HUDEP-2 (cell line): ENCODE results near the gene AKR1C2.
"Not testable (repeated sequence)": the region's sequence is repeated elsewhere in the genome, so short reads cannot be mapped to it uniquely, and the experiment has no call there.

Experiments
- DNase-seq, 76 experiments: peaks; one replicate each; lab custom pipeline; 2025; ENCODE audit not compliant: unreplicated experiment in 76 of 76; lab: John Stamatoyannopoulos, UW

The AKR1C2 gene

DNA sequence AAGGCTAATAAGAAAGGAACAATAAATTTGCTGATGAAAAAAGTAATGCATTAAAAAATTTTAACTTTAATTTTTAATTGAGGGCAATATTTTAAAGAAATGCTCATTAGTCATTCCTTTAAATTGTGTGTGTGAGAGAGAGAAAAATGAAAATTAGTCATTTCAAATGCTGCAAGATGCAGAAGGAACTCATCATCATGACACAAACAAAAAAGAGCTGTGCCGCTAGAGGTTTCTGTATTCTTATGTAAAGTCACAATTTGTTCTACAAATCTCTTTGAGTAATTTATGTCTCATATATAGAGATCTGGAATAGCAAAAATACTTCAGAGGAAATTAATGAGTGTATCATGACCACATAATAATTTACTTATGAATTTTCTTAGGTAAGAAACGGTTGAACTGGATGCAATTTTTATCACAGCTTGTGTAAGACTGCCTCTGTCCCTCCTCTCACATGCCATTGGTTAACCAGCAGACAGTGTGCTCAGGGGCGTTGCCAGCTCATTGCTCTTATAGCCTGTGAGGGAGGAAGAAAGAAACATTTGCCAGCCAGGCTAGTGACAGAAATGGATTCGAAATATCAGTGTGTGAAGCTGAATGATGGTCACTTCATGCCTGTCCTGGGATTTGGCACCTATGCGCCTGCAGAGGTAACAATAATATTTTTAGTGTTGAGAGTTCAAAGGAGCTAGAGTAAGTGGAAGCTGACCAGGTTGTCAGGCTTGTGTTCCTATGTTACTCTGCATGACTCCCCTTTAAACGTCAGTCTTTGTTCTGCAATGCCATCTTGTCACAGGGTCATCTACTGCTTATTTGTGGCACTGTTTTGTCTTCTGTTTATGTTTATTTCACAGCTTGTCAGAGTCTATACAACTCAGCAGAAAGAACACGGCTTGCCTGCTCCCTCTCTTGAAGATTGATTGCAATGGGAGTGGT is 40.5 kb downstream of the AKR1C2 start, which contains the start of gene AKR1C1:
AKR1C1 (plus strand) TSS at position 540 of the 939 bp plus-strand sequence; CDS start at position 570, 30 bp downstream.
- not testable (repeated sequence) for DNase-seq

DNA sequence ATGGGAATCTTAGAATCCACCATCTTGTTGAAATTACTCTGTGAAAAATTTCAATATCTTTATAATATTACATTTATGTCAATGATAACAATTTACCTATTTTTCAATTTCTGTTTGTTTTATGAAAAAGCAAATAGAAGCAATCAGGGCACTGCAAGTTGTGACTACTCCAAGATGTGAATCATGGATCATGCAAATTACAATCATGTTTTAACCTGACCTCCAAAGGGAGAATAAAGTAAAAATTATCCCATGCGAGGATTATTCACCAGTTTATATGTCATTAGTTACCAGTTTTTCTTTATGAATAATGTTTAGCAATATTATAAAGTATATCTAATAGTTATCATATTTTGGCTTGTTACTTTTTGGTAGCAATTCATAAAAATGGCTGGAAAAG is 41.3 kb downstream of the AKR1C2 start:
- DNase-seq = not testable (repeated sequence)

DNA sequence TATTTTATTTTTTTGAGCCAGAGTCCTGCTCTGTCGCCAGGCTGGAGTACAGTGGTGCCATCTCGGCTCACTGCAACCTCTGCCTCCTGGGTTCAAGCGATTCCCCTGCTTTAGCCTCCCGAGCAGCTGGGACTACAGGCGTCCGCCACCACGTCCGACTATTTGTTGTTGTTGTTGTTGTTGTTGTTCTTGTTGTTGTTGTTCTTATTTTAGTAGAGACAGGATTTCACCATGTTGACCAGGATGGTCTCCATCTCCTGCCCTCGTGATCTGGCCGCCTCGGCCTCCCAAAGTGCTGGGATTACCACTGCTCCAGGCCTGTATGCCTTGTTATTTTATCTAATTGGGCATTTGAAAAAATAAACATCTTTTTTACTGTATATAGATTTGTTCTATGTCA is 42.1 kb downstream of the AKR1C2 start:
- not testable (repeated sequence) for DNase-seq

DNA sequence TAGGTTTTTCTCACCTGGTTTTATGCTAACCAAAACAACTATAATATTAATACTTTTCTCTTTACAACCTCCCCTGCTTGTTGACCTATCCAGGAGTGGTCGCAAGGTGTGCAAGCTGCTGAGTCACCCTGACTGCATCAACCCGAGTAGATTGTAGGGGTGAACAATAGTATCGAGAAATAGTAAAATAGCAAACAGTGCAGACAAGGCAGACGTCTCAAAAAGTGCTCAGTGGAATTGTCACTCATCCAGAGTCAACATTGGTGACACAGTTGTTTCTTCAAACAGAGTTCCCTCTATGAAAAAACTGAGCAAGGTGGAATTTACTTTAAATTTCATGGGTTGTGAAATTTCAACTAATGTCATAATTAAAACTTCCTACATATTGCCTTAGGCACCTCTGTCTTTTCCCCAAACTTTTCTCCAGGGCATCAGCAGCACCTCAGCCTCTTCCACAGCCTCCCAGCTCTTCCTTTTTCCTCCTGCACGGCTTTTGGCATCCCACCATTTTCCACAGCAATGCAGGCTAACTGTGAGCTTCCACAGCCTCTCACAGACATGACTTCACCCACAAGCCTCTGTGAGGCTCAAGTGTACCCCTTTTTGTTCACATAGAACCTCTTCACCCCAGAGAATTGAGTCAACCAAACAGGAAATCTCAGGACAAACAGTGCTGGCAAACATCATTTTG is 46.6 kb downstream of the AKR1C2 start:
- not testable (repeated sequence) for DNase-seq

DNA sequence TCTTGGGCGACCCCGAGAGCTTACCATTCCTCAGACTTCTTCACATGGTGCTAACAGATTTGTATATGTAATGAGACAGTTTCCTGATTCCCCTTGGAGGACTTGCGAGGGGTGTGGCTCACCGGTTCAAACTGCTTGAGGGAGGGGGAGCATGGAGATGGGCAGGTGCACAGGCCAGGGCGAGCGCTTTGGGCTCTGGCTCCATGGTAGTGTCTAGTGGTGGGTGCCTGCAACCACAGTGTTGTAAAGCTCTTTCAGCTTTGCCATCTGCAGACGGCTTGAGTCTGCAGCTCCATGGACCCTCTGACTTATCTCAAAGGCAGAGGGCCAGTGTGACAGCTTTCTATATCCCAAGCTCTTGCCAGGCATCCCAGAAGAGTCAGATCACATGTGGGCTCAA is 47.6 kb downstream of the AKR1C2 start:
- DNase-seq = not testable (repeated sequence)

DNA sequence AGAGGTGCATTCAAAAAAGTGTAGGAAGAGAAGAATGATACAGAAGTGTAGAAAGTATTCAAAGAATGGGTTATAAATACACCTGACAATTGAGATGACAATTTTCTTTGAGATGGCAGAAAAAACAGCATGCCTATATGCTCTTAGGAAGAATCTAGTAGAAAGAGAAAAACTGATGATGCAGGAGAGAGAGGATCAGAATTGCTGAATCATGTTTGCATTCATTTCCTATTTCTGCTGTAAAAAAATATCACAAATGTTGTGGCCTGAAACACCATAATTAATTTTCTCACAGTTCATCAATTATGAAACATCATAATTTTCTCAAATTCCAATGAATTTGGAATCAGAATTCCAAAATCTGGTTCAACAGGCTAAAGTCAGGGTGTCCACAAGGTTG is 50.3 kb downstream of the AKR1C2 start:
- no peak for DNase-seq

DNA sequence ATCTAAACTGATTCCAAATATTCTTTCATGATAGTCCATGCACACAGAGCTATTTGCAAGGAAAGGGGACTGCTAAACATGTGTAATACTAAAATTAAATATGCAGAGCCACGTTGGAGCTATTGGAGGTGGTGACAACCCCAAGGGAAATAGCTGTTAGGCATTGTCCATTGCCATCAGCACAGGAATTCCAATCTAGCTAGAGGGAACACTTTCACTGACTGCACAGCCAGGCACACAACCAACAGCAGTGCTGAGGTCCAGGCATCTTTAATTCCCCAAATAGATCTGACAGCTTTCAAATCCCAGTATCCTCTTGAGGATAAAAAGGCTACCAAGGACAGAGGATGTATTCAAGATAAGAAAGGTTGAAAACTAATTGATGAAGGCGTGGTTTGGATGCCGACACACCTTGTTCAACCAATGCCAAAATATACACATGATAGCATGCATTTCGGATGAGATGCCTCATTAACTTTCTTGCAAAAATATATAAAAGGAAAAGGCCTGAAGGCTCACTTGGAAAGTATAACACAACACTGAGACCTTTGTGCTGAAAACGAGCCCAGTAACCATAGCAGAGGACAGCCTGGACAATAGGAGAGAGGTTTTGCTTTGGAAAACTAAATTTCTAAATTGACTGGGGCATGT is 52.0 kb downstream of the AKR1C2 start:
- not testable (repeated sequence) for DNase-seq

DNA sequence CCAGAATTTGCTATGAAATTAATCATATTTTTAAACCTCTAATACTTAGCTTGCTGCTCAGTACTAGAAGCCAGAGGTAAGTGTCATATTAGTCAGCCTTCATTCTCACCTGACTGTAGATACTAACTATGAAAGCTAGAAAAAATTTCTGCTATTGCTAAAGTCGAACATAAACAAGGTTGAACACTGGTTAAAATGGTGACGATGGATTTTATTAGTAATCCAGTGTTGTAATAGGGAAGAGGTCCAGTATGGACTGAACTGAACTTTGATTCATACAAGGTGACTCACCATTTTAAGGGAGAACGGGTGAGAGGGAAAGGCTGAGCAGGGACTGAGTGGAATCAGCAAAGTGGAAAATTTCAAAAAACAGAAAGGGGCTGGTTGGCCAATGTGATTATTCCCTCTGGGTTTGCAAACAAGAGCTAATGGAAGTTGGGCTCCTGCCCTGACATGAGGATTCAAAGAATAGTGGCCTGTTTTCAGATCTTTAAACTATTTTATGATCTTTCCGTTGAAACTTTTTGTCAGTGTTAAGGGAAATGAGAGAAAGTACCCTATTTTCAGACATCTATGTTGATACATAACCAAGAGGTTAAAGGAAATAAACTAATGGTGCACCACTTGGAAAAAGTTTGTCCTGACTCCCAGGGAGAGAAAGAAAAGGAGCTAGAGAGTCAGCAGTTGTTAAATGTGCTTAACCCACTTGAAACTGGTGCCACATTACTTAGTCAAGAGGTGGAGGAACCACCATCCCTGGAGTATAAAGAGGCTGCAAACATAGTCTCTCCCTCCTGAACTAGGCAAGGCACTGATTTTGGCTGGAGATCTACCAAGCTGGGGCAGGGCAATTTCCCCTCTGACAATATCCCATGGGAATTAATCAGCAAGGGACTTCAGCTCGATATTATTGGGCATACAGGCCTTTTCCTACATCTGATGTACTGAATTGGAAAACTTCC is 55.7 kb downstream of the AKR1C2 start:
- DNase-seq = no peak

DNA sequence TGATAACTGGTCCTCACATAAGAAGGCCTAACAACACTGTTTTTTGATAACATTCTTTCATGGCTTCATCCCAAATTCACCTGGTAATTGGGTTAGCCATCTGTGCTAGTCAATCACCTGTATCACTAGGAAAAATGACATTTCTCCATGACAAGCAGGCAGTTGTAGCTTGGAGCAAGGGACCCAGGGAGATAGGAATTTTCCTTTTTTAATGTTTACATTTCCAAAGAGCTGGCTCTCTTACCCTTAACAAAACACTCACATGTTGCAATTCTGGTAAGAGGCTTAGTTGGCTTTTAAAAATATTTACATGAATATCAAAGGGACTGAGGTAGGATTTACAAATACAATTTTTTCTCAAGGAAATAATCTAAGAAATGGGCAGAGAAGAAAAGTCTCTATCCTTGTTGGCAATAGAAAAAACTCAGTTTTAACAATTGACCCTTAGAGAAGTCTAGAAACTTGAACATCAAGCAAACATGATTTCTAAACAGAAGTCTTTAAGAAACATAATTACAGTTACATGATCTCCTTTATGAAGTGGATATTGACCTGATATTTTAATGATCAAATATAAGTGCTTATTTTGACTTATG is 56.5 kb downstream of the AKR1C2 start:
- DNase-seq = no peak

DNA sequence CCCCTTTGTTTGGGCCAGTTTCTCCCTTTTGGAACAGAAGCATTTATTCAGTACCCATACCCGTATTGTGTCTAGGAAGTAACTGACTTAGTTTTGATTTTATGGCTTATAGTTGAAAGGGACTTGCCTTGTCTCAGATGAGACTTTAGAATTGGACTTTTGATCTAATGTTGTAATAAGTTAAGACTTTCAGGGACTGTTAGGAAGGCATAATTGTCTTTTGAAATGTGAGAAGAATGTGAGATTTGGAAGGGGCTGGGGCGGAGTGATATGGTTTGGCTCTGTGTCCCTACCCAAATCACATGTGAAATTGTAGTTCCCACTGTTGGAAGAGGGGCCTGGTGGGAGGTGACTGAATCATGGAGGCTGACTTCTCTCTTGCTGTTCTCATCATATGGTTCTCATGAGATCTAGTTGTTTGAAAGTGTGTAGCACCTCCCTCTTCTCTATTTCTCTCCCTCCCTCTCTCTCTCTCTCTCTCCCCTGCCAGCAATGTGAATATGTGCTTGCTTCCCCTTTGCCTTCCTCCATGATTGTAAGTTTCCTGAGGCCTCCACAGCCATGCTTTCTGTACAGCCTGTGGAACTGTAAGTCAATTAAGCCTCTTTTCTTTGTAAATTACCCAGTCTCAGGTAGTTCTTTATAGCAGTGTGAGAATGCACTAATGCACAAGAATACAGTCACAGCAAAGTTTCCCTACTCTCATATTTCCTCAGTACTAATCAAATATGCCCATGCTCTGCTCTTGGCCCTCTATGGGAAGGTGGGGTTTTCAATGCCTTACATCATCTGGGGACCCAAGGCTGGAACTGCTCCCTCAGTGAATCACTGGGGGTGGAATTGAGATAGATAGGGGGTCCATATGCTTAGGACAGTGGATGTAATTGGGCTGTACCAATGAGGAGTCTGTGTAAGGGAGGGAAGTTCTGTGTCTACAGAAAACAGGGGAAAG is 57.6 kb downstream of the AKR1C2 start:
- DNase-seq = no peak

DNA sequence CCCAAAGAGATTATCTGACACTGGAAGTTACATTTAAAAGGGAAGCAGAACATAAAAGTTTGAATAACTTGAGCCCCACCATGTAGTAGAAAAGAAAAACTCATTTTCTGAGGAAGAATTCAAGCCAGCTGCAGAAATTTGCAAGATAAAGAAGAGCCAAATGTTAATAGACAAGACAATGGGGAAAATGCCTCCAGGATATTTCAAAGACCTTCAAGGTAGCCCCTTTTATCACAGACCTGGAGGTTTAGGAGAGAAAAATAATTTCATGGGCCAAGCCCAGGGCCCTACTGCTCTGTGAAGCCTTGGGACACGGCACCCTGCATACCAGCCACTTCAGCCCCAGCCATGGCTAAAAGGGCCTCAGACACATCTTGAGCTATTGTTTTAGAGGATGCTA is 58.8 kb downstream of the AKR1C2 start:
- DNase-seq = no peak

DNA sequence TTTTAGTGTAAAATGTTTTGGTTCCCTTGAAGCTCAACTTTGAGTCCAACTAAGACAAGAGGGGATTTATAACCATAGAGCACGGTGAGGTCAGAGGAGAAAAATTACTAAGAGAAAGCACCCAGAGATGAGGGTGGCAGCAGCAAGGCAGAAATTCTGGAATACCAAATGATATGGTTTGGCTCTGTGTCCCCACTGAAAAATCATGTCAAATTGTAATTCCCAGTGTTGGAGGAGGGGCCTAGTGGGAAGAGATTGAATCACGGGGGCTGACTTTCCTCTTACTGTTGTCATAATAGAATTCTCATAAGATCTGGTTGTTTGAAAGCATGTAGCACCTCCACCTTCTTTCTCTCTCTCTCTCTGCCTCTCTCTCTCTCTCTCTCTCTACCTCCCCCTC is 59.8 kb downstream of the AKR1C2 start:
- no peak for DNase-seq

DNA sequence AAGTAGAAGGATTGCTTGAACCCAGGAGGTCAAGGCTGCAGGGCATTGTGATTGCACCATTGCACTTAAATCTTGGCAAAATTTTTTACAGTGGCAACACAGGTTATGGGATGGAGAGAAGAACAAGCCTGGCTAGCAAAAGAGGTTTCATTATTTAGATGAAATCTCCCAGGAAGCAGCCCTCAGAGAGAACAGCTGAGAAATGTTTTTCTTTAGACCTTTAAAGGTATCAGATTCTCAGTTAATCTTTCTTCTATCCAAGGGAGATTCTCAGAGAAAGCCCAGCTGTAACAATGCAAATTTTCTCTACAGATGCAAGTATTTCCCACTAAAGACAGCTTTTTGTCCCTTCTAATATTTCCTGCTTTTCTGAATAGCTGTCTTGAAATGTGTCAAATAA is 60.2 kb downstream of the AKR1C2 start:
- not testable (repeated sequence) for DNase-seq

DNA sequence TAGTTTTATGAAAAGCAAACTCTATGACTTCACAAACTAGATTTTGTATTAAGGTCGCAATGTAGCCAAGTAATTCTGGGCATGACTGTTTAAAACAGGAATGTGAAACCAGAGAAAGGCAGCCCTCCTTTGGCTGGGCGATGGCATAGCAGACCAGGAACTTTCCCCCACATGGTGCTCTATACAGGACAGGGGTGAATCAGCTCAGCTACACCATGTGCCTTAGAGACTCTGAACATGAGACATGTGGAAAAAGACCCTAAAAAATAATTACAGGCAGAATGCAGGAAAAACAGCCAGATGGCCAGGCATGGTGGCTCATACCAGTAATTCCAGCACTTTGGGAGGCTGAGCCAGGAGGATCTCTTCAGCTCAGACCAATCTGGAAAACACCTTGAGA is 60.7 kb downstream of the AKR1C2 start:
- peak in 1 of 76 experiments; percentile 14 for DNase-seq

DNA sequence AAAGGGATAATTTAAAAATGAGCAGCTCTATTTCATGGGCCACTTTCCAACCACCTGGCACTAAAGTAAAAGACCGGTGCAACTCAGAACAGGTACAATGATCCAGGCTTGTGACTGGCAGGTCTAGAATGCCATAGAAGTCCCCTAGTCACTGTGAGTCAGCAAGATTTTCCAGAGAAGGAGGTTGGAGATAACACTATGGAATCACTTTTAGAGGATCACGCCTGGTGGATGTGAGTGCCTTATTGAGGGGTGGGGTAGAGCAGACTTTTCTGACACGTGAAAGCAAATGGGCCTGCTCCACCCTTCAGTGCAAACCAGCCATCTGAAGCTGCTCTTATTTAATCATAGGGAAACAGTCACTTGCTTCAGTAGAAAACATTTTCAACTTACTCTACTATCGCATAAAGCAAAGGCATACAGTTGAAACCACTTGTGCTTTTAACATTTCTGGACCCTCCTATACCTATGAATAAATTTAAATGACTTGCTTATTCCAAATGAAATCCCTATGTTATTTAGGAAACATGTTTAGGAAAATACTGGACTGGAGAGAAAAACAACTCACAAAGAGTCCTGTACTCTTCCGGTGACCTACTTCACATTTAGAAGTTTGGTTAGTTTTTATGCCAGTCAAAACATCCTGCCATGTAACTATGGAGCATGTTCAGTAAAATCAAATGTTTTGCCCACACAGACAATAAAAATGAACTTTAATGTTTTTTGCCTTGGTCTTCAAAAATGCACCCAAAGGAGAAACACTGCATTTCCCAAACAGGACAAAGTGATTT is 61.9 kb downstream of the AKR1C2 start:
- DNase-seq = peak in 17 of 76 experiments; percentile 4 to 34 (median 16)

DNA sequence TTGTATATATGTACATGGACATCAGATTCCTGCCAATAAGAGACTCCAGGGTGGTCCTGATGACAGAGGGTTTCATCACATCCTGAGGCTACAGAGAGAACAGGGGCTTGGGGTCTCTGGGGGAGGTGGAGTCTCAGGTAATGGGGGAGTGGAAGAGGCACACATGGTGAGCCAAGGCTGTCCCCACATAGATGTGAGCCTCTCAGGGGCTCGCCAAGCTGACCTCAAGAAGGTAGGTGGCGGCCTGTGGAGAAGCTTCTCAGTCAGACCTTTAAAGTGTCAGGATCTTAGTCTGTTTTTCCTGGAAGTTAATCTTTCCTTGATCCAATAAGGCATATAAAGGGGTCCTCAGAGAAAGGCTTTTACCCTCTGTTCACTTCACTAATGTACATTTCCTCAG is 62.7 kb downstream of the AKR1C2 start:
- DNase-seq = not testable (repeated sequence)

DNA sequence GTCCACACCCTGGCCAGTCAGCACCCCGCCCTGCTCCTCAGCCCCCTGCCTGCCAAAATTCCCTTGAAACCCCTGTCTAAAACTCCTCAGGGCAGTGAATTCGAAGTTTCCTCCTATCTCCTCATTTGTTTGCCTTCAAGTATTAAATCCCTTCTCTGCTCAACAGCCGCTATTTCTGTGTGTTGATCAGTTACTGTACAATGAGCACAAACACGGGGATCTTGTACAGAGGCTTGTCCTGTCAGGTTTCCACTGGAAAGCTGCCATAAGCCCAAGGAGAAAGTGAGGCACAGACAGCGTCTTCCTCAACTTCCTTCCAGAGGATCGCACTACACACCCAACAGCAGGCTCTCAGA is 63.6 kb downstream of the AKR1C2 start:
- DNase-seq = not testable (repeated sequence)
